Gastrocnemius medialis (tissue), 4 donors: ENCODE measurements around the gene ALPL. TPM values are rescaled to one million over a fixed set of nuclear protein-coding genes. Genes with fewer than 3 reads are reported as not detected.

ENCODE experiments used
- ATAC-seq, 2 donors: fragments of 150-250 bp; one replicate each; pipeline ENCODE4 v1.9.1; 2016
- DNase-seq, 2 donors: peaks; one replicate each; pipeline ENCODE4 v3.0.0-alpha.2; 2019
- H3K27ac ChIP-seq, 4 donors: fragments of 200-600 bp; sonication (generic); 1 replicate in 1 of 4; 2 replicates in 3 of 4; pipeline ENCODE4 v1.5.1; 2016 to 2018; ENCODE audit warnings: mild to moderate bottlenecking in 2 of 4, moderate library complexity in 1 of 4
- H3K27me3 ChIP-seq, 3 donors: fragments of 200-600 bp; sonication (generic) in 2 of 3; 1 replicate in 1 of 3; 2 replicates in 2 of 3; pipeline versions ENCODE4 v1.5.1 to v1.6.0; 2016 to 2019; ENCODE audit warnings: mild to moderate bottlenecking in 1 of 3, moderate library complexity in 1 of 3
- H3K36me3 ChIP-seq, 2 donors: fragments of 200-600 bp; sonication (generic) in 1 of 2; one replicate each; pipeline ENCODE4 v1.5.1; 2017 to 2018
- H3K4me1 ChIP-seq, 2 donors: fragments of 200-600 bp; sonication (generic) in 1 of 2; one replicate each; pipeline ENCODE4 v1.5.1; 2016 to 2017; ENCODE audit warnings: mild to moderate bottlenecking in 2 of 2
- H3K4me3 ChIP-seq, 4 donors: fragments of 200-600 bp; sonication (generic) in 3 of 4; 1 replicate in 1 of 4; 2 replicates in 3 of 4; pipeline ENCODE4 v1.5.1; 2016 to 2019; ENCODE audit warnings: mild to moderate bottlenecking in 2 of 4
- H3K9me3 ChIP-seq, 3 donors: fragments of 200-600 bp; sonication (generic) in 2 of 3; 1 replicate in 1 of 3; 2 replicates in 2 of 3; pipeline ENCODE4 v1.5.1; 2016 to 2019
- CTCF ChIP-seq, 5 experiments: fragments of 450-650 bp in 3 of 5; fragments of 200-600 bp in 2 of 5; sonication (generic) in 2 of 5; IDR thresholded peaks in 4 of 5; conservative IDR thresholded peaks in 1 of 5; 1 replicate in 4 of 5; 2 replicates in 1 of 5; pipeline ENCODE4 v1.5.1; 2016 to 2019; ENCODE audit warnings: antibody characterized with exemption in 5 of 5, mild to moderate bottlenecking in 3 of 5, moderate library complexity in 3 of 5
- POLR2A ChIP-seq, 2 donors: fragments of 450-650 bp; IDR thresholded peaks; one replicate each; pipeline ENCODE4 v1.6.1; 2017; ENCODE audit warnings: antibody characterized with exemption in 2 of 2, mild to moderate bottlenecking in 2 of 2, moderate library complexity in 2 of 2
- in situ Hi-C, 4 donors: fragments of 200-750 bp; cut with MboI; loops; one replicate each; pipeline versions ENCODE4 v1.15.0 to v1.8.0; 2017; ENCODE audit warnings: low sequenced_read_pairs in 4 of 4
- intact Hi-C: fragments of 100-400 bp; cut with DNase I; formaldehyde crosslinking; loops from one replicate; pipeline ENCODE4 v1.15.1; 2023; ENCODE audit warnings: low total_unique reads
- total RNA-seq, 4 donors: library from RNA; depleted of rRNA; stranded (reverse); fragments of >200 nt; gene quantifications; one replicate each; pipeline versions ENCODE4 v1.1.0 to v1.2.3, GENCODE V29; 2016

The ALPL gene
- total RNA-seq, 4 donors from 2014 or later, result 0.90 to 3.6 (median 2.2) TPM

DNA sequence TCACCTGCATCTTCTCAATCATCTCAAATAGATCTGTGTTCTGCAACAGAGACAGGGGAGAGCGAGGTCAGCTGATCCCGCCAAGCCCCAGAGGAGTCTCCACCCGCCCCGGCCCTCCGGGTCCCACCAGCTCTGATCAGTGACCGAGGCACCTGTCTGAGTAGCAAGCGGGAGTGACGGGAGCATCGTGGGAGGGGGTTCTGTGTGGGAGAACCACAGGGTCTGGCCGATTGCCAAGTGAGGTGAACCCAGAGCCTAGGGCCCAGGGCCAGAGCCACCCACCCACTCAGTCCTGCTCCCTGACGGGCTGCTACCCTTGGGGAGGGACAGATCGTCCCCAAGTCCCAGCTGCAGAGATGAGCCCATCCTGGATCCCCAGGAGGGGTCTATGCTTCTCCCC, 110.8 kb downstream of the ALPL start:
- intact Hi-C loops (no loop called here), in situ Hi-C loops (no loop called here)
- no peaks in the 10 kb centered on the region for H3K36me3 ChIP-seq
- TF ChIP-seq CTCF (IDR thresholded peaks at IDR 0.05 in 4 of 5, conservative IDR thresholded peaks at IDR 0.05 in 1 of 5), result no peak
- DNase-seq, result no peak
- no peak overlapping the region for H3K4me3 ChIP-seq
- H3K9me3 ChIP-seq, result no peaks in the 10 kb centered on the region
- no peak overlapping the region for H3K27ac ChIP-seq
- no peak for ATAC-seq
- peaks cover 22 to 25% (median 25%) of the 10 kb centered on the region in 3 donors for H3K27me3 ChIP-seq
- H3K4me1 ChIP-seq, result peaks cover 0 to 3% of the 10 kb centered on the region in 2 donors

GRCh38 chr1:21620496-21620895, 111.3 kb downstream of the ALPL start:
- Histone ChIP-seq H3K27me3 (peaks cover 22 to 25% (median 25%) of the 10 kb centered on the region in 3 donors), H3K4me1 (peaks cover 0 to 3% of the 10 kb centered on the region in 2 donors), H3K4me3 (no peak overlapping the region), H3K36me3 (no peaks in the 10 kb centered on the region), H3K9me3 (no peaks in the 10 kb centered on the region), H3K27ac (no peak overlapping the region)
- ATAC-seq (no peak), DNase-seq (no peak)
- intact Hi-C loops (no loop called here), in situ Hi-C loops (no loop called here)
- TF ChIP-seq CTCF (IDR thresholded peaks at IDR 0.05 in 4 of 5, conservative IDR thresholded peaks at IDR 0.05 in 1 of 5) (no peak), POLR2A (IDR thresholded peaks at IDR 0.05) (no peak)

GRCh38 chr1:21621051-21621450, 111.8 kb downstream of the ALPL start:
- H3K27ac ChIP-seq, result no peak overlapping the region
- TF ChIP-seq CTCF (IDR thresholded peaks at IDR 0.05 in 4 of 5, conservative IDR thresholded peaks at IDR 0.05 in 1 of 5), result no peak
- no peak for TF ChIP-seq POLR2A (IDR thresholded peaks at IDR 0.05)
- H3K4me3 ChIP-seq, result no peak overlapping the region
- no peaks in the 10 kb centered on the region for H3K9me3 ChIP-seq
- no peaks in the 10 kb centered on the region for H3K36me3 ChIP-seq
- peaks cover 0 to 3% of the 10 kb centered on the region in 2 donors for H3K4me1 ChIP-seq
- intact Hi-C loops (no loop called here), in situ Hi-C loops (no loop called here)
- ATAC-seq, result no peak
- DNase-seq, result no peak
- peaks cover 22 to 25% (median 25%) of the 10 kb centered on the region in 3 donors for H3K27me3 ChIP-seq

DNA sequence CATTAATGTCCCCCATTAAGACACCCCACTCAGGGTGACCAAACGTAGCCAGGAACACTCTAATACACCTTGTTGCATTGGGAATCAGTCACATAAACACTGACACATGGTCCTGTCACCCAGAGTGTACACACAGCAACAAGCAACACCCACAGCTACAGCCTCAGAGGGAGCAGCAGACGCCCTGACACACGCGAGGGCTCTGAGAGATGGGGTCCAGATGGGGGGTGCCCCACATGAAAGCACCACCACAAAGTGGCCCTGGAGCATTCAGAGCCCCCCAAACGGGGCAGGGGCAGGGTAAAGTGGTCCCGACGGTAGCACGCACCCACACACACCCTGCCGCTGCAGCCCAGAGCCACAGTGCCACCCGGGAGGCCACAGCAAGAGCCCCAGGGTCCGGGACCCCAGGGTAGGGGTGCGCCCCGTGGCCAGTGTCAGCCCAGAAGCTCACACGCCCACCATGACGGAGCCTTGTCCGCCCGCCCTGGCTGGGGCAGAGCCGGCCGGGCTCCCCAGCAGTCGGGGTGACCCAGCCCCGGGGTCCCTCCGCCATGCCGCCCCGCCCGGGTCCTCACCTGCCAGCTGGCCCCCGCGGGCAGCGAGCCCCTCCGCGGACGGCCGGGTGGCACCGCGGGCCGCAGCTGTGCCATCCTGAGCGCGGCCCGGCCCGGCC, 112.7 kb downstream of the ALPL start:
- TF ChIP-seq POLR2A (IDR thresholded peaks at IDR 0.05) (no peak), CTCF (IDR thresholded peaks at IDR 0.05 in 4 of 5, conservative IDR thresholded peaks at IDR 0.05 in 1 of 5) (no peak)
- Histone ChIP-seq H3K9me3 (no peaks in the 10 kb centered on the region), H3K4me3 (no peak overlapping the region), H3K36me3 (no peaks in the 10 kb centered on the region), H3K27me3 (peaks cover 22 to 25% (median 25%) of the 10 kb centered on the region in 3 donors), H3K27ac (no peak overlapping the region), H3K4me1 (peaks cover 0 to 3% of the 10 kb centered on the region in 2 donors)
- in situ Hi-C loops, result no loop called here
- no peak for ATAC-seq
- no peak for DNase-seq
- intact Hi-C loops, result no loop called here
